HG03442 (cell line): ENCODE results near the gene COL11A2.

Source experiments
- ATAC-seq: cut with Tn5 transposase; IDR thresholded peaks from one replicate; pipeline ENCODE4 v1.9.1; 2021; ENCODE audit warnings: mild to moderate bottlenecking, moderate library complexity; ENCODE audit not compliant: unreplicated experiment

COL11A2 gene

DNA sequence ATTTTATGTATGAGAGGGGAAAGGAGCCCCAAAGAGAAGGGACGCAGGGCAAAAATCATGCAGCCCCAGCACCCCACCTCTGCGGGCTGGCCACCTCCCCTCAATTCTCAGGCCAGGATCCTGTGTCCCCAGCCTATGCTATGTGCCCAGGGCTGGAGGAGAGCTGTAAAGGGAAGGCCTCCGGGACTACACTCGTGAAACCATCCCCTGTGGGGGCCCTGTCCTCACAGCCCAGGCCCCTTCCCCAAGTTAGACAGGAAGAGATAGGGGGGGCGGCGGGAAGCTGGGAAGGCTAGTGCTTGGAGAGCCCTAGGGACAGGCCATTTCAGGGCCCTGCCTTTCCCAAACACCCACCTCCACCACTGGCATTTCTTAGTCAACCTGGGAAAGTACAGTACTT is 1.4 kb upstream of the COL11A2 start:
- ATAC-seq = no peak

- ATAC-seq = no peak
These were observed 670 bp upstream of the COL11A2 start for GRCh38 chr6:33192671-33193602.

- ATAC-seq = no peak
These were observed 723 bp downstream of the COL11A2 start for GRCh38 chr6:33191383-33192104.

GRCh38 chr6:33190504-33191107 is 1.7 kb downstream of the COL11A2 start:
- no peak for ATAC-seq

DNA sequence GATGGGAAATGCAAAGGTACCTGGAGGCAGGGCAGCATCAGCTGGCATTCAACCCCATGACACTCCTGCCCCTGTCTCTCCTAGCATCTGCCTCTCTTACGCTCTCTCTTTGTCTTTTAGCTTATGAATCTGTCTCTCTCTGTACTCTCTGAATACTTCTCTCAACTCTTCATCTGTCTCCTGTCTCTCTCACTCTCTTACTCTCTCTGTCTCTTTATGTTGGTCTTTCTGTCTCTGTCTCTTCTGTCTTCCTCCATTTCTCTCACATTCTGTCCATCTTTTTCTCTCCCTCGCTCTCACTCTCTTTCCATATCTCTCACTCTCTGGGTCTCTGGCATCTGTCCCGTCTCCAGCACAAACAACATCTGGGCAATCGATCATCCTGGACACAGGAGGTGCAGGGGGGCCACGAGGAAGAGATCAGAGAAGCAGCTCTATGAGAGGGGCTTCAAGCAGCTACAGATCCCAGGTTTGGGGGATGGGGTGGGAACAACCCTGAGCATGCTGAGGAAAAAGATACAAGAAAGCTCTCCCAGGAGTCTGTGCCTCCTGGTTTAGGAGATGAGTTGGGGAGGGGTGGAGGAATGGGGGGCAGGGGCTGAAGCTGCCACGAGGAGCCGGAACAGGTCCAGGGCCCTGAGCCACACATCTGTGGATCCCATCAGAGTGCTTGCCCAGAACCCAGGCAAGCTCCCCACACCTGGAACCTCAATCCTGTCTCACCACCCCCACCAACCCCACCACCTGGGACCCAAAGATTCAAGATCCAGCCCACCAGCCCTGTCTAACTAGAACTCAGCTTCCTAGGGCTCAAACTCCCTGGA is 2.4 kb downstream of the COL11A2 start:
- no peak for ATAC-seq

DNA sequence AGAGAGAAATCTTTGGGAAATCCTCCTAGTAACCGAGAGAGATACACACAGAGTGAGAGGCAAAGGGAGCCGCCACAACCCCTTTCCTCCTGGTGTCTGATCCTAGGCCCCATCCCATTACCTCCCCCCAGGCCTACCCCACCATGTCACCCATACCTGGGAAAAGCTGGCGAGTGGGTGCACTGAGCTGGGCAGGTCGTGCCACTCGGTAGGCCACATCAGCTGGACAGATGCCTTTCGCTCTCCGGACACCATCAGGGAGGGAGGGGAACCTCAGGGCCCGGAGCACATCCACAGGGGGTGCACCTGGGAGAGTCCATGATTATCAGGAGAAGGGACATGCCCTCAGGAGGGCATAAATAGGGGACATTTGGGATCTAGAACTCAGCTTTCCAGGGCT is 3.1 kb downstream of the COL11A2 start:
- ATAC-seq = no peak

- ATAC-seq = no peak
These were observed 4.5 kb downstream of the COL11A2 start for GRCh38 chr6:33187809-33188208.

DNA sequence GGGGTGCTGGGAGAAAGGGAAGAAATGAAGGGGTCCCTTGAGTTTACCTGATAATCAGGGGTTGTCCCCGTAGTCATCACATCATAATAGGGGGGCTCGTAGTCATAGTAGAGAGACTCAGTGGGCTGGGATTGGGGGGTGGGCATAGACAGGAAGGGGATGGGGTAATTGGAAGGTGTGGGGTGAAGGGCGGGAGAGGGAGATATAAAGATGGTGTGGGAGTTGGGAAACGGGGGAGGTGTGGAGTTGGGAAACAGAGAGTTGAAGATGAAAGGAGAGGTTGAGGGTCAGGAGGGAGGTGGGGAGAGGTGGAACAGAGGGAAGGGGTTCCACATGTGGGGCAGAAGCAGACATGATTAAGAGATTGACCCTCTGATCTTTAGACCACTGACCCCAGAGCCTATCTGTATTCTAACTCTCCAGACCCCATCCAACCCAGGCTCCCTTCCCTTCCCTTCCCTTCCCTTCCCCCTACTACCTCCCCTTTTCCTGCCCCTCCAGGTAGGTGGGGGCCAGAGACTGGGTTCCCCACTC is 6.5 kb downstream of the COL11A2 start:
- no peak for ATAC-seq

GRCh38 chr6:33185190-33185589 is 7.1 kb downstream of the COL11A2 start:
- no peak for ATAC-seq

GRCh38 chr6:33183071-33183683 is 9.1 kb downstream of the COL11A2 start:
- no peak for ATAC-seq

- ATAC-seq = no peak
These were observed 11.1 kb downstream of the COL11A2 start for GRCh38 chr6:33181141-33181540.

DNA sequence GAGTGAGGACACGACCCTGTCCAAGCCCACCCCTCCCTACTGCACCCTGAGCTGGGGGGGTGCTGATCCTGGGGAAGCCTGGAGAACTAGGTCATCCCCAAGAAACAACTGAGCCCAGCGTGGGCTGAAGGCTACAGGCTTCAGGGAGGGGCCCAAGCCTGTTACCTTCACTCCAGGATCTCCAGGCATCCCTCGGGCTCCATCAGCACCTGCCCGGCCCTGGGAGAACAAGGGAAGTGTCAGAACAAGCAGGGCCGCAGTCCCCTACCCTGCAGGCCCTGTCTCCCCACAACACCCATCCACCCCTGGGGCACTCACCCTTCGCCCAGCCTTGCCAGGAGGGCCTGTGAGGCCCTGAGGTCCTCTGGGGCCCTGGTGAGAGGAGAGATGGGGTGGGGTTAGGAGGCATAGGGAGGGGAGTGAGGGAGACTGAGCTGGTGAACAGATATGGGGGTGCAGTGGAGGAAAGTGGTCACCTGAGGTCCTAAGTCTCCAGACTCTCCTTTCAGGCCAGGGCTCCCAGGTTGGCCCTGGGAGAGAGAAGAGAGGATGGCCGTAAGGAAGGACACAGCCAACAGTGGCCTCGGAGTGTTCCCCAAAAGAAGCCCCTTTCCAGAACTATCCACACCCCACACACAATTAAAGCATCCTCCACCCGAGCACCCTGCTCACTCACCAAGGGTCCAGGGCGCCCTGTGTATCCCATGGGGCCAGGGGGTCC is 13.4 kb downstream of the COL11A2 start:
- ATAC-seq = no peak

- no peak for ATAC-seq
These were observed 14.5 kb downstream of the COL11A2 start for GRCh38 chr6:33177552-33178446.

DNA sequence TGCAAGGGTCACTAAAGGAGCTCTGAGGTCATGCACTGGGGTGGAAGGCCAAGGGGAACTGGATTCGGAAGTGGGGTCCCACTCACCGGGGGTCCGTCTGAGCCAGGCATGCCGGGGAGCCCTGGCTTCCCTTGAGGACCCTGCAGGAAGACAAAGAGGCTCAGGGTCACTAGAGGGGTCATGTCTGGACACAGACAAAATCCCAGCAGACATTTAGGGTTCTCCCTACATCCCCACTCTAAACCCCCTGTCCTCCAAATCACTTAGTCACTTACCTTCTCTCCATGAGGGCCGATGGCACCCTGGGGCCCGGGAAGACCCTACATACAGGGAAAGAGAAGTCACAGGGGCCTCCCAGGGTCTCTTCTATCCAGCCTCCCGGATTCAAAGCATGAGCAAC is 15.4 kb downstream of the COL11A2 start:
- no peak for ATAC-seq

GRCh38 chr6:33175436-33176069 is 16.7 kb downstream of the COL11A2 start:
- ATAC-seq = no peak

GRCh38 chr6:33174784-33175183 is 17.5 kb downstream of the COL11A2 start:
- ATAC-seq = no peak

DNA sequence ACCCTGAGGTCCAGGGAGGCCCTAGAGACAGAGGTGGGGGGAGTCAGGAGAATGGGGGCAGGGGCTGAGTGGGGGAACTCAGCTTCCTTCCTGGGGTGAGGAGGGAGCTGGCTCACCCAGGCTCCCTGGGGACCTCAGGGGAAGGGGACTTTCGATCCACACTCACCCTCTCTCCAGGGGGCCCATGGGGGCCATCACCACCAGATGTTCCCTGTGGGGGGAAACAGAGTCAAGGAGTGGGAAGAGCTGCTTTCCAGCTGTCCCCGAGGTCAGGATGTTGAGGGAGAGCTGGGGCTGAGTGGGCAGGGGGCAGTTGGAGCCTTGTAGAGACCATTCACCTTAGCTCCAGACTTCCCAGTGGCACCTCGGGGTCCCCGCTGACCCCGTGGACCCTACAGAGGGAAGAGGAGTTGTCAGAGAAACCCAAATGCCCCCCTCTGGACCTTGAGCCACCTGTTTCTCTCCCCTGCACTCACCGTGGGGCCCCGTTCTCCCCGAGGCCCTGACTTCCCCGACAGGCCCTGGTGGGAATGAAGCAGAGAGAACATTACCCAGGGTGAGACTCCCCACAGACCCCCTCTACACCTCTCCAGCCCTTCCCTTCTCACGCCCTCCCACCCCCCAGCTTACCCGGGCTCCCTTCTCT is 18.6 kb downstream of the COL11A2 start:
- no peak for ATAC-seq
